Prostate gland (tissue), 2 donors: ENCODE results near the gene SYVN1.

Source experiments
- CTCF ChIP-seq, 4 experiments: fragments of 200-600 bp in 2 of 4; fragments of 450-650 bp in 2 of 4; sonication (generic) in 2 of 4; IDR thresholded peaks; 1 replicate in 3 of 4; 2 replicates in 1 of 4; pipeline ENCODE4 v1.5.1; 2016 to 2019; ENCODE audit warnings: antibody characterized with exemption in 4 of 4, mild to moderate bottlenecking in 2 of 4, moderate library complexity in 2 of 4
- POLR2AphosphoS5 ChIP-seq: sonication (generic); formaldehyde crosslinking; IDR thresholded peaks from one replicate; pipeline ENCODE4 v1.6.1; 2017; ENCODE audit warnings: antibody characterized with exemption

- TF ChIP-seq CTCF (IDR thresholded peaks at IDR 0.05), result no peak
- TF ChIP-seq POLR2AphosphoS5, result peak; percentile 11
Measured at GRCh38 chr11:65182258-65183170, 48.2 kb upstream of the SYVN1 start.
